ENCODE measurements around the gene RPSA. TPM values are rescaled to one million over a fixed set of nuclear protein-coding genes. Genes with fewer than 3 reads are reported as not detected.

RPSA gene
- total and polyA plus RNA-seq, 9 of the 15 experiments (the other 6 are each of a cell fraction or from before 2014, with no cell fraction given) = 2,290 to 4,272 (median 2,730) TPM

- TF ChIP-seq REST (IDR thresholded peaks at IDR 0.05; ENCODE audit: borderline replicate concordance) (no peak), REST (CRISPR knock-in tag; IDR thresholded peaks at IDR 0.05; ENCODE audit: low read depth) (no peak), PHB (CRISPR knock-in tag; IDR thresholded peaks at IDR 0.05) (0 out of 2 replicates have a peak, but pooled peaks have one; percentile 21), SRSF3 (IDR thresholded peaks at IDR 0.05; ENCODE audit: insufficient read depth, low read length) (no peak), ZNF316 (IDR thresholded peaks at IDR 0.05) (peak; percentile 47; the same call in 1 of the 2 replicates), EHMT2 (IDR thresholded peaks at IDR 0.05) (no peak)
Measured at GRCh38 chr3:39404943-39405686, 1.4 kb upstream of the RPSA start (continued).
